Measurements from ENCODE around the gene CSNK2A2. TPM values are rescaled to one million over a fixed set of nuclear protein-coding genes. Genes with fewer than 3 reads are reported as not detected.

Gene CSNK2A2
- total RNA-seq, 6 experiments from 2014 or later, result 57.7 to 66.8 (median 61.2) TPM

DNA sequence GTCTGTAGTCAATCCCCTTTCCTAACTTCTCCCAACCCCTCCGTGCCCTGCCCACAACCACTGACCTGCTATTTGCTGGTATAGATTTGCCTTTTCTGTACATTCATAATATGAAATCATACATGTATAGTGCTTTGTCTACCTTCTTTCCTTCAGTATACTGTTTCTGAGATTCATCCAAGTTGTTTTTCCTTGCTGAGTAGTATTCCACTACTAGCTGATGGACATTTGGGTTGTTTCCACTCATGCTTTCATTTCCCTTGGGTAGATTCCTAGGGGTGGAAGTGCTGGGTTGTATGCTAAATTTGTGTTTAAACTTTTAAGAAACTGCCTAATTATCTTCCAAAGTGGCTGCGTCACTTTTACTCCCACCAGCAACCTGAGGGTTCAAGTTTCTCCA lies 27.7 kb downstream of the CSNK2A2 start:
- peaks cover 33% of the 10 kb centered on the region for H3K36me3 Mint-ChIP-seq (ENCODE audit: low read depth)
- TF ChIP-seq, protein P1, sequence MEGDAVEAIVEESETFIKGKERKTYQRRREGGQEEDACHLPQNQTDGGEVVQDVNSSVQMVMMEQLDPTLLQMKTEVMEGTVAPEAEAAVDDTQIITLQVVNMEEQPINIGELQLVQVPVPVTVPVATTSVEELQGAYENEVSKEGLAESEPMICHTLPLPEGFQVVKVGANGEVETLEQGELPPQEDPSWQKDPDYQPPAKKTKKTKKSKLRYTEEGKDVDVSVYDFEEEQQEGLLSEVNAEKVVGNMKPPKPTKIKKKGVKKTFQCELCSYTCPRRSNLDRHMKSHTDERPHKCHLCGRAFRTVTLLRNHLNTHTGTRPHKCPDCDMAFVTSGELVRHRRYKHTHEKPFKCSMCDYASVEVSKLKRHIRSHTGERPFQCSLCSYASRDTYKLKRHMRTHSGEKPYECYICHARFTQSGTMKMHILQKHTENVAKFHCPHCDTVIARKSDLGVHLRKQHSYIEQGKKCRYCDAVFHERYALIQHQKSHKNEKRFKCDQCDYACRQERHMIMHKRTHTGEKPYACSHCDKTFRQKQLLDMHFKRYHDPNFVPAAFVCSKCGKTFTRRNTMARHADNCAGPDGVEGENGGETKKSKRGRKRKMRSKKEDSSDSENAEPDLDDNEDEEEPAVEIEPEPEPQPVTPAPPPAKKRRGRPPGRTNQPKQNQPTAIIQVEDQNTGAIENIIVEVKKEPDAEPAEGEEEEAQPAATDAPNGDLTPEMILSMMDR (IDR thresholded peaks at IDR 0.05), result no peak
- H3K9me3 Mint-ChIP-seq, result no peaks in the 10 kb centered on the region
- H3K27me3 Mint-ChIP-seq (ENCODE audit: insufficient read depth), result no peaks in the 10 kb centered on the region
- no peak for DNase-seq
- no peak overlapping the region for H3K4me3 Mint-ChIP-seq
- no peak overlapping the region for H3K27ac Mint-ChIP-seq
- H3K4me1 Mint-ChIP-seq (ENCODE audit: low read depth), result no peaks in the 10 kb centered on the region

DNA sequence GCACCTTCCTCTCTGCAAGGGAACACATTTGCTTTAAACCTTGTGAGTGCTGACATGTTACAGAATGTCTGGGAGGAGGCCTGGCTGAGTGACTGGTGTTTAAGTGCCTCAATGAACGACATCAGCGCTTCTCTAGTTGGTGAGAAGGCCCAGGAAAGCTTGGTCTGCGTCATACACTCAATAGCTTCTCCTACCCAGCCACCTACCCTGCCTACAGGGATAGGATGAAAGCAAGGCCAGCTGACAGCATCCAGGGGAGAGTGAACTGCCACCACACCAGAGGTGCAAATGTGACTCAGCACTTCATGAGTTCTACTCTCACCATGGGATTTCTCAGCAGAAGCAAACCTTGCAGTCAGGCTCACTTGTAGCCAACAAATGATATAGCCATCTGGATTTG lies 37.1 kb downstream of the CSNK2A2 start:
- no peak overlapping the region; the same call in 1 of the 2 replicates for H3K27ac Mint-ChIP-seq
- TF ChIP-seq, protein P1 (IDR thresholded peaks at IDR 0.05), result no peak
- no peak for DNase-seq
- H3K9me3 Mint-ChIP-seq, result no peaks in the 10 kb centered on the region
- H3K4me1 Mint-ChIP-seq (ENCODE audit: low read depth), result no peaks in the 10 kb centered on the region
- no peak overlapping the region for H3K4me3 Mint-ChIP-seq
- H3K36me3 Mint-ChIP-seq (ENCODE audit: low read depth), result peaks cover 41% of the 10 kb centered on the region
- no peaks in the 10 kb centered on the region; the same call in none of the 2 replicates for H3K27me3 Mint-ChIP-seq (ENCODE audit: insufficient read depth)

DNA sequence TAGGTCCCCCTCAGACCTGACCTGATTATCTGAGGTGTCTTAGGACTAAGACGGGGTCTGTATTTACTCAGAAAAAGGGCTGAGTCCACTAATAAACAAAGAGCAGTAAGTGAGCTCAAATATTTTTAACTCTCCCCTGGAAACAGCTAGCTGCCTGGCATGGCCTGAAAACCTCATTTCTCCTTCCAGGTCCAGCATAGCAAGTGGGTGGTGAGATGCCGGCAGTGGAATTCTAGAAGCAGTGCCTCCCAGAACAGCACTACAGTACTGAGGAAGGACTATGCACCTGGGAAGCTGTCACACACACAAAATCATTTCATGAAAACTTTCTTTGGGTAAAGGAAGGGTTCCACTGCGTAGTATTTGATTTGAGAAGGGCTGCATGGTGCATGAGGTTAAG lies 39.2 kb downstream of the CSNK2A2 start:
- H3K9me3 Mint-ChIP-seq, result no peaks in the 10 kb centered on the region

DNA sequence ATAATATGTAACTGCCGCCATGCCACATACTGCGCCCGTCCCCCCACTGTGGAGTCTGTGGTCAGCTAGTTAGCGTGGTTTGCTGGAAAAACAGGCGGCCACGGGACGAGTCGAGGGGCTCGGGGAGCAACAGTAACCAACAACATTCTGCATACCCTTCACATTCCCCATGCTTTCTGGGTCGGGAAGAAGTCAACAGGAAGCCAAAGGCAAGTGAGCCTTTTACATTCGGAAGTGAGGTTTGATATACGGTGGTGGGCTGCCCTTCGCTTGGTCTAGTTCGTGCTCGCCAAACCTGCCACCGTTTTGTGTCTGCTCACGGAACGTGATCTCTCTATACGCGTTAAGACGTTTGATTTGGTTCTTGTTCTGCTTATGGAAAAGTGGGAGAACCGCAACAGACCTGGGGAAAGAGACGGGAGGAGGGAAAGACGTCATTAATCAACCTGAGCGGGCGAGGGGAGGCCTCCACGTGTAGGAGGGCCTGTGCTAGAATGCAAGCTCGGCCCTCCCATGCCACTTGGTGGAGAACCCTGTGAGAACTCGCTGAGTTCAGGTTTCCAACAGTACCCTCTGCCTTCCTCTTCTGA lies 39.9 kb downstream of the CSNK2A2 start:
- H3K27me3 Mint-ChIP-seq (ENCODE audit: insufficient read depth), result no peaks in the 10 kb centered on the region; the same call in none of the 2 replicates
- no peaks in the 10 kb centered on the region for H3K9me3 Mint-ChIP-seq
- DNase-seq, result no peak
- no peak overlapping the region for H3K4me3 Mint-ChIP-seq
- no peaks in the 10 kb centered on the region for H3K4me1 Mint-ChIP-seq (ENCODE audit: low read depth)
- TF ChIP-seq, protein P1 (IDR thresholded peaks at IDR 0.05), result no peak
- H3K27ac Mint-ChIP-seq, result no peak overlapping the region
- peaks cover 23% of the 10 kb centered on the region for H3K36me3 Mint-ChIP-seq (ENCODE audit: low read depth)

More for the DNA sequence above, 39.2 kb downstream of the CSNK2A2 start:
- TF ChIP-seq, protein P1 (IDR thresholded peaks at IDR 0.05), result no peak
- no peaks in the 10 kb centered on the region for H3K4me1 Mint-ChIP-seq (ENCODE audit: low read depth)
- H3K27me3 Mint-ChIP-seq (ENCODE audit: insufficient read depth), result no peaks in the 10 kb centered on the region; the same call in none of the 2 replicates
- no peak overlapping the region for H3K27ac Mint-ChIP-seq
- no peak overlapping the region for H3K4me3 Mint-ChIP-seq
- peaks cover 30% of the 10 kb centered on the region for H3K36me3 Mint-ChIP-seq (ENCODE audit: low read depth)
- DNase-seq, result no peak

DNA sequence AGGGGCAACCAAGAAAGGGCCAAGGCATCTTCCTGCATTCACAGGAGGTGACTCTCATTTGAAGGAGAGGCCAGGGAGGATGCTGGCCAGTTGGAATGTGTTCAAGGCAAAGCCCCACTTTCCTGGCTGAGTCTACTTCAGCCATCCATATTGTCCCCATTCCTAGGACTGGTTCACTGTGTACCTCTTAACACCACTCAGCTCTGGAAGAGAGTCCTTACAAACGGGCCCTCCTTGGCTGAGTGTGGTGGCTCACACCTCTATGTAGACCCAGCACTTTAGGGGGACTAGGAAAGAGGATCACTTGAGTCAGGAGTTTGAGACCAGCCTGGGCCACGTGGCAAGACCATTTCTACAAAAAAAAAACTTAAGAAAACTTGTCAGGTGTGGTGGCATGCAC lies 40.7 kb downstream of the CSNK2A2 start:
- DNase-seq, result no peak
- no peaks in the 10 kb centered on the region for H3K9me3 Mint-ChIP-seq
- no peaks in the 10 kb centered on the region for H3K4me1 Mint-ChIP-seq (ENCODE audit: low read depth)
- H3K27ac Mint-ChIP-seq, result no peak overlapping the region
- TF ChIP-seq, protein P1 (IDR thresholded peaks at IDR 0.05), result no peak
- H3K27me3 Mint-ChIP-seq (ENCODE audit: insufficient read depth), result no peaks in the 10 kb centered on the region; the same call in none of the 2 replicates
- peaks cover 18% of the 10 kb centered on the region for H3K36me3 Mint-ChIP-seq (ENCODE audit: low read depth)
- H3K4me3 Mint-ChIP-seq, result no peak overlapping the region

All from HFFc6 (cell line).